HepG2 (cell line): ENCODE results near the gene ING5. TPM values are rescaled to one million over a fixed set of nuclear protein-coding genes. Genes with fewer than 3 reads are reported as not detected.

Experiments used
- DR1 ChIP-seq: sonication (generic); formaldehyde crosslinking; IDR thresholded peaks from 2 replicates; pipeline ENCODE4 v1.8.0; 2021; ENCODE audit warnings: mild to moderate bottlenecking, missing genetic modification reagents, inconsistent platforms
- ERF ChIP-seq: IDR thresholded peaks from 2 replicates; pipeline ENCODE4 v1.6.1; 2018; ENCODE audit warnings: missing biosample characterization, missing genetic modification reagents
- GRHL1 ChIP-seq: sonication (generic); formaldehyde crosslinking; conservative IDR thresholded peaks from 2 replicates; pipeline ENCODE4 v1.8.0; 2022; ENCODE audit warnings: missing genetic modification reagents
- HINFP ChIP-seq: sonication (generic); formaldehyde crosslinking; IDR thresholded peaks from 2 replicates; pipeline ENCODE4 v1.4.0; 2020; ENCODE audit warnings: low read depth, mild to moderate bottlenecking, missing genetic modification reagents
- HOXD1 ChIP-seq: sonication (generic); formaldehyde crosslinking; IDR thresholded peaks from 2 replicates; pipeline ENCODE4 v1.5.0; 2020; ENCODE audit warnings: missing genetic modification reagents
- ISL2 ChIP-seq: sonication (generic); formaldehyde crosslinking; IDR thresholded peaks from 2 replicates; pipeline ENCODE4 v1.5.0; 2020; ENCODE audit warnings: missing genetic modification reagents
- MAFG ChIP-seq: sonication (generic); formaldehyde crosslinking; IDR thresholded peaks from 2 replicates; pipeline ENCODE4 v1.5.1; 2020; ENCODE audit warnings: mild to moderate bottlenecking, missing genetic modification reagents
- MED8 ChIP-seq: sonication (generic); formaldehyde crosslinking; IDR thresholded peaks from 2 replicates; pipeline ENCODE4 v1.8.1; 2023; ENCODE audit warnings: mild to moderate bottlenecking, missing genetic modification reagents; ENCODE audit not compliant: insufficient replicate concordance
- MTA1 ChIP-seq: sonication (generic); formaldehyde crosslinking; IDR thresholded peaks from 2 replicates; pipeline ENCODE4 v1.4.0; 2020; ENCODE audit warnings: missing genetic modification reagents, mild to moderate bottlenecking, borderline replicate concordance
- PHF5A ChIP-seq: IDR thresholded peaks from one replicate; pipeline ENCODE4 v1.6.1; 2018; ENCODE audit warnings: low read depth, missing genetic modification reagents; ENCODE audit not compliant: unreplicated experiment
- POLR2G ChIP-seq: fragments of 200-400 bp; formaldehyde crosslinking; IDR thresholded peaks from 2 replicates; pipeline ENCODE4 v1.6.1; 2018; ENCODE audit warnings: mild to moderate bottlenecking, low read depth, low read length, moderate library complexity
- RBM39 ChIP-seq: fragments of 200-400 bp; formaldehyde crosslinking; IDR thresholded peaks from one replicate; pipeline ENCODE4 v1.6.1; 2018; ENCODE audit warnings: antibody characterized with exemption, mild to moderate bottlenecking, low read depth, low read length; ENCODE audit not compliant: poor library complexity, severe bottlenecking
- RERE ChIP-seq: IDR thresholded peaks from 2 replicates; pipeline ENCODE4 v1.6.1; 2016; ENCODE audit warnings: low read depth, missing genetic modification reagents, missing compliant biosample characterization
- SALL1 ChIP-seq: sonication (generic); formaldehyde crosslinking; IDR thresholded peaks from 2 replicates; pipeline ENCODE4 v1.8.0; 2022; ENCODE audit warnings: mild to moderate bottlenecking, missing genetic modification reagents
- SNAPC2 ChIP-seq: sonication (generic); formaldehyde crosslinking; IDR thresholded peaks from 2 replicates; pipeline ENCODE4 v1.8.1; 2022; ENCODE audit warnings: mild to moderate bottlenecking, missing genetic modification reagents
- TRIM22 ChIP-seq: fragments of 450-650 bp; IDR thresholded peaks from 2 replicates; pipeline ENCODE4 v1.6.1; 2017
- ZNF256 ChIP-seq: sonication (generic); formaldehyde crosslinking; conservative IDR thresholded peaks from 2 replicates; pipeline ENCODE4 v1.4.0; 2020; ENCODE audit warnings: missing genetic modification reagents
- ZNF260 ChIP-seq: sonication (generic); formaldehyde crosslinking; IDR thresholded peaks from 2 replicates; pipeline ENCODE4 v1.4.0; 2020; ENCODE audit warnings: missing genetic modification reagents, low read depth, mild to moderate bottlenecking, borderline replicate concordance
- ZNF607 ChIP-seq: sonication (generic); formaldehyde crosslinking; IDR thresholded peaks from 2 replicates; pipeline ENCODE4 v1.5.1; 2020; ENCODE audit warnings: missing genetic modification reagents, mild to moderate bottlenecking, borderline replicate concordance
- polyA plus RNA-seq, 8 experiments: library from polyadenylated mRNA; depleted of rRNA in 3 of 8; stranded (reverse) in 7 of 8; unstranded in 1 of 8; fragments of >200 nt; fragmentation: Illumina TruSeq in 4 of 8; extraction: Trizol in 4 of 8; gene quantifications; 2 replicates each; pipeline versions ENCODE4 v1.2.1 to v1.2.3, GENCODE V29; 2011 to 2016; ENCODE audit warnings: low read depth in 4 of 8, missing spikeins in 1 of 8, mixed read lengths in 1 of 8; ENCODE audit not compliant: insufficient read depth in 1 of 8
- total RNA-seq, 5 experiments: library from RNA; depleted of rRNA; stranded (reverse); fragments of >200 nt; fragmentation: Illumina TruSeq; extraction: Trizol; gene quantifications; 2 replicates each; pipeline ENCODE4 v1.2.3, GENCODE V29; 2016; ENCODE audit warnings: low read depth in 1 of 5

ING5 gene
- total and polyA plus RNA-seq, 2 of the 13 experiments (the other 11 are each of a cell fraction or from before 2014, with no cell fraction given): 61.9 to 71.9 TPM

- TF ChIP-seq MAFG (CRISPR knock-in tag) (peak; percentile 52; the same call in 1 of the 2 replicates), ISL2 (CRISPR knock-in tag) (no peak; the same call in 1 of the 2 replicates), PHF5A (CRISPR knock-in tag) (peak; percentile 64), HINFP (peak; percentile 75; the same call in 1 of the 2 replicates), SNAPC2 (CRISPR knock-in tag) (peak; percentile 86; the same call in 1 of the 2 replicates), TRIM22 (no peak), SALL1 (CRISPR knock-in tag) (peak; percentile 52; the same call in 1 of the 2 replicates), ZNF260 (no peak), RERE (CRISPR knock-in tag) (0 out of 2 replicates have a peak, but pooled peaks have one; percentile 22), MTA1 (CRISPR knock-in tag) (peak; percentile 51; the same call in 1 of the 2 replicates), RBM39 (peak; percentile 52), ZNF607 (CRISPR knock-in tag) (peak; percentile 94), POLR2G (peak; percentile 90), ZNF256 (CRISPR knock-in tag) (0 out of 2 replicates have a peak, but pooled peaks have one; percentile 64), MED8 (CRISPR knock-in tag) (peak; percentile 76), GRHL1 (no peak), HOXD1 (peak; percentile 89), ERF (peak; percentile 81), DR1 (CRISPR knock-in tag) (peak; percentile 59; the same call in 1 of the 2 replicates)
Observed at GRCh38 chr2:241701399-241702154, at the start of gene ING5 (continued).
